Erythroblast (primary cell): ENCODE data around the gene CCL4L2.
"Not testable (repeated sequence)": the region's sequence is repeated elsewhere in the genome, so short reads cannot be mapped to it uniquely, and the experiment has no call there.

Experiments used
- GATA1 ChIP-seq: IDR thresholded peaks from 2 replicates; pipeline ENCODE4 v1.6.1; 2011; ENCODE audit warnings: low read depth, mild to moderate bottlenecking, control low read depth, low read length, moderate library complexity
- POLR2A ChIP-seq: IDR thresholded peaks from 2 replicates; pipeline ENCODE4 v1.6.1; 2011; ENCODE audit warnings: mild to moderate bottlenecking, low read length

GRCh38 chr17:36201506-36201905 lies 9.4 kb upstream of the CCL4L2 start:
- TF ChIP-seq POLR2A, GATA1: not testable (repeated sequence)
